Inferior parietal cortex (tissue), 1 donor: ENCODE data around the gene SH3RF3.

Experiments used
- DNase-seq: peaks from one replicate; pipeline ENCODE4 v3.0.0-alpha.2; 2016; ENCODE audit errors: extremely low spot score

SH3RF3 gene

GRCh38 chr2:109180786-109181185 is 51.8 kb downstream of the SH3RF3 start:
- DNase-seq = no peak

- no peak for DNase-seq
Measured at GRCh38 chr2:109182426-109182825, 53.4 kb downstream of the SH3RF3 start.

- no peak for DNase-seq
Measured at GRCh38 chr2:109183871-109184270, 54.9 kb downstream of the SH3RF3 start.

- DNase-seq = no peak
Measured at GRCh38 chr2:109184368-109184767, 55.4 kb downstream of the SH3RF3 start.

- no peak for DNase-seq
Measured at GRCh38 chr2:109185338-109185737, 56.3 kb downstream of the SH3RF3 start.

GRCh38 chr2:109185821-109186570 is 57.0 kb downstream of the SH3RF3 start:
- no peak for DNase-seq

GRCh38 chr2:109186656-109187250 is 57.7 kb downstream of the SH3RF3 start:
- no peak for DNase-seq

GRCh38 chr2:109187711-109188495 is 58.9 kb downstream of the SH3RF3 start:
- DNase-seq = no peak

- no peak for DNase-seq
Measured at GRCh38 chr2:109188496-109188890, 59.5 kb downstream of the SH3RF3 start.

GRCh38 chr2:109188898-109189297 is 59.9 kb downstream of the SH3RF3 start:
- DNase-seq = no peak

- DNase-seq = no peak
Measured at GRCh38 chr2:109189751-109190150, 60.7 kb downstream of the SH3RF3 start.

GRCh38 chr2:109193807-109194619 is 65.0 kb downstream of the SH3RF3 start:
- no peak for DNase-seq

- no peak for DNase-seq
Measured at GRCh38 chr2:109194620-109194937, 65.6 kb downstream of the SH3RF3 start.

GRCh38 chr2:109195193-109196045 is 66.4 kb downstream of the SH3RF3 start:
- no peak for DNase-seq

GRCh38 chr2:109196081-109196875 is 67.3 kb downstream of the SH3RF3 start:
- DNase-seq = no peak

GRCh38 chr2:109197491-109198418 is 68.8 kb downstream of the SH3RF3 start:
- DNase-seq = no peak

- no peak for DNase-seq
Measured at GRCh38 chr2:109199790-109200189, 70.8 kb downstream of the SH3RF3 start.

GRCh38 chr2:109200616-109201464 is 71.8 kb downstream of the SH3RF3 start:
- DNase-seq = no peak
